HG03469 (cell line): ENCODE measurements around the gene CZIB.
"Not testable (repeated sequence)": the region's sequence is repeated elsewhere in the genome, so short reads cannot be mapped to it uniquely, and the experiment has no call there.

Experiments
- ATAC-seq: cut with Tn5 transposase; IDR thresholded peaks from one replicate; pipeline ENCODE4 v1.9.1; 2021; ENCODE audit warnings: mild to moderate bottlenecking, moderate library complexity, moderate number of reproducible peaks; ENCODE audit not compliant: unreplicated experiment

CZIB gene

DNA sequence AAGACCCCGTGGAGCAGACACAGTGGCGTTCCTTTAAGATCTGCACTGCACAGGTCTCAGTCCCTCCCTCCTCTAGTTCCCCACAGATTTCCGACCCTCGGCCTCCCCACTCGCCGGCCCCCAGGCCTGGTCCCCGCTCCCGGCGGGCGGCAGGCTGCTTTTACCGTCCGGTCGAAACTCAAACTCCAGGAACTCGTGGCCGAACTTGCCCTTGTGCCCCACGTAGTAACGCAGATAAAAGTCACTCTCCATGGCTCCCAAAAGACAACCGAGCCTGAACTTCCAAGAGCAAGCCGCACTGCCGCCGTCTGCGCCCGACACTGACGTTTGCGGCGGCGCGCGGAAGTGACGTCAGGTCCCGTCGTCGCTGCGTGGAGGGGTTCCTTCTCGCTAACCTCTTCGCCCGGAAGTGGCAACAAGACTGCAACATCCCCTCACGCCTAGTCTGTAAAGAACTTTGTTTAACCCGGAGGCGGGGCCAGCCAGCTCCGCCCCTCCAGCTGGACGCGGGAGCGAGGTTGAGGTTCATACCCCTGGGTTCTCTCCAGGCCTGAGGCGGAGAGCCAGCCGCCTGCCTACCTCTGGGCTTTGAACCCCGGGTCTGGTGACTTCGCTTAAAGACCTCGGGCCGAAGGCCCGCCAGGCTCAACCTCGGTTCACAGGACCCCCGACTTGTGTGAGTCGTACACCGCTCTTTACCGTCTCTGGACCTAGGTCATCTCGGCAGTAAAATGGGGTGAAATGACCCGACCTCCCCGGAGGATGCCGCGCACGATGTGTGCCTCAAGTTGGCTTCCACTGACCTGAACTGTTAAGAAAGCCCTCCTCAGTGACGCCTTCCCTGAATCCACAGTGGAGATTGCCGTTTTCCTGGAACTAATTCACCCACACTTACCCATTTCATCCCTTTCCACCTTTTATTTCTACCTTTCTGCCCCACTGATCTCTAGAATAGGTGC, 18.0 kb upstream of the CZIB start, which contains the start of gene MAGOH:
TSS of gene MAGOH (minus strand) at position 322 of the 959 bp plus-strand sequence. CDS start at position 252, 70 bp downstream.
- ATAC-seq, result peak; percentile 94

DNA sequence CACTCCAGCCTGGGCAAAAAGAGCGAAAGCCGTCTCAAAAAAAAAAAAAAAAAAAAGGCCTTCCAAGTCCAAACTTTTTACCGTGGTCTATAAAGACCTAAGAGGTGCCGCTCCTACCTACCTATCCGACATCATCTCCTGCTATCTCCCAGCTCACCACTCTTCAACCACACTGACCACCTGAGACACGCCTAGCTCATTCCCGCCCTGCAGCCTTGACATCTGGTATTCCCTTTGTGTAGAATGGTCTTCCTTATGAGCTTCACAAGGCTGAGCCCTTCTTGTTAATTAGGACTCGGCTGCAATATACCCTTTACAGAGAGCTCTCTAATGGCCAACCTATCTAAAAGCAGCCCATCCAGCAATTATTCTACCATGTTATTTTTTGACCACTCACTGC, 17.2 kb upstream of the CZIB start:
- ATAC-seq, result no peak

DNA sequence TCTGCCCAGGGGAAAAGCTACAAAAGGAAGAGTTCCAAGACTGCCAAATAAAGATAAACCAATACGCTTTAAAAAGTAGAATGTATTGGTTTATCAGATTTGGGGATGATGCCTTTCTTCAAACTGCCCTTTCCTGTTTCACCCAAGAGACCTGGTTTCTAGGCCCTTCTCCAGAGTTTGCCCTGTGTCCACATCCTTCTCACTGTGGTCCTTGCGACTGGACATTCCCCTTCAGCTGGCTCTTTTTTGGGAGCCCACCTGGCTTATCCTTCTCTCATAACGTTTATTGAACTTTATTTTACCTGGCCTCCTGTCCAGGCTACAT, 490 bp upstream of the CZIB start:
- no peak for ATAC-seq

DNA sequence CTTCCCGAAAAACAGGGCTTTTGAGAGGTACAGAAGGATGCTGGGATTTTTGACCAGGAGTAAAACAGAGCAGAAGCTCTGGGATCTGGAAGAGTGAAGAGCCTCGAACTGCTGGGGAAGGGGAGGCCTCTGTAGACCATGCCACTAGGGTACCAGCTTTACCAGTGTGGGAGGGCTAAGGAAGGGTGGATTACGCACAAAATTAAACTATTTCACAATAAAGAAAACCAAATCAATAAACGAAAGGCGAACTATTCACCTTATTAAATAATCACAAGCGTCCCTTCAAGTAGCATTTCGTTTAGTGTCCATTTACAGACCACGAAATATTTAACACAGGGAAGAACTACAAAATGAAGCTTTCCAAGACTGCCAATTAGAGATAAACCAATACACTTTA, 723 bp downstream of the CZIB start:
- ATAC-seq, result no peak

GRCh38 chr1:53218201-53218600, 2.2 kb downstream of the CZIB start:
- no peak for ATAC-seq

GRCh38 chr1:53214376-53214940, 6.0 kb downstream of the CZIB start:
- ATAC-seq, result no peak

GRCh38 chr1:53210954-53211353, 9.5 kb downstream of the CZIB start:
- ATAC-seq, result no peak

- ATAC-seq, result no peak
These were observed 10.1 kb downstream of the CZIB start for GRCh38 chr1:53210352-53210751.

GRCh38 chr1:53207726-53208125, 12.7 kb downstream of the CZIB start:
- ATAC-seq, result no peak

- no peak for ATAC-seq
These were observed 13.6 kb downstream of the CZIB start for GRCh38 chr1:53206735-53207379.

- ATAC-seq, result not testable (repeated sequence)
These were observed 14.2 kb downstream of the CZIB start for GRCh38 chr1:53206083-53206685.

DNA sequence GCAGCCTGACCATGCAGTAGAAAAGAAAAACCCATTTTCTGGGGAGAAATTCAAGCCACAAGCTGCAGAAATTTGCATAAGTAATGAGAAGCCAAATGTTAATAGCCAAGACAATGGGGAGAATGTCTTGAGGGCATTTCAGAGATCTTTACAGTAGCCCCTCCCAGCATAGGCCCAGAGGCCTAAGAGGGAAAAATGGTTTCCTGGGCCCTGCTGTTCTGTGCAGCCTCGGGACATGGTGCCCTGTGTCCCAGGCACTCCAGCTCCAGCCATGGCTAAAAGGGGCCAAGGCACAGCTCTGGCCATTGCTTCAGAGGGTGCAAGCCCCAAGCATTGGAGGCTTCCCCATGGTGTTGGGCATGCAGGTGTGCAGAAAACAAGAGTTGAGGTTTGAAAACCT, 14.9 kb downstream of the CZIB start:
- ATAC-seq, result not testable (repeated sequence)

- ATAC-seq, result no peak
These were observed 17.0 kb downstream of the CZIB start for GRCh38 chr1:53203466-53203865.

- ATAC-seq, result no peak
These were observed 22.2 kb downstream of the CZIB start for GRCh38 chr1:53198241-53198651.

DNA sequence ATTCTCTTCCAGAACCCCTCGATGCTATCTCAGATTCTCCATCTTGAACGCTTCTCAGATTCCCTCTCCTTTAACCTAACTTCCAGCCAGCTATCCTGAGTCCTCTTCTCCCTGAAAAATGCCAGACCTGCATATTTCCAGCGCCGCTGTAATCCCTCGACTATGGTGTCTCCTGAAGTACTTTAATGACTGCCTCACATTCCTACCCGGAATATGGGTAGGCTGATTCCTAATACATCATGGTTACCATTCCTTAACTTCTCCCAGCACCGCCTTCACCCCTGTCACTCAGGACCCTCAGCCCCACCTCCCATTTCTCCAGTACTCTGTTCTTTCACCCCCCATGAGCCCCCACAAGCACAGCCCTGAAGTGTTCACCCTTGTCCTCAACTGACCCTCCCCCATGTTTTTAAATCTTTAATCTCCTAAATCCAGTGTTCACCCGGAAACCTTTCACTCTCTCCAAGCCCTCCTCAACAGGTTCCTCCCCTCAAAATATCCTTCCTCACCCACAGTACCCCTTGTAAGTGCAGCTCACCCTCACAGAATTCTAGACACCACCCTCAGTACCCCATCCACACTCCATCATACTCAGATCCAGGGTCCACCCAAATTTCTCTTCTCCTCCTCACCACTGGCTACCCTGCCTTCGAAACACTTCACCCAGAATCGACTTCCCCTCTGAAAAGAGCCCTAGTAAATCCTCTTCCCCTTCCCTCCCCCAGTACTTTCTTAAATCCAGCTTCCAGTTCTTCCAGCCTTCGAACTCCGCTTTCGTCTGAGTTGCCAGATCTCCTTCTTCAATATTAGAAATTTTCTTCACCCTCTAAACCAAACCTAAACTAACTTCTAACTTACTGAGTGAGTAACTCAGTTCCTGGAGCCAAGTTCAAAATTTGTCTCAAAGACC, 22.9 kb downstream of the CZIB start:
- ATAC-seq, result no peak

GRCh38 chr1:53196485-53197290, 23.7 kb downstream of the CZIB start, which contains the start of gene CPT2:
Gene CPT2, plus strand, starts transcription at chr1:53196824. Its CDS starts 120 bp downstream, at chr1:53196944.
- peak; percentile 94 for ATAC-seq

- no peak for ATAC-seq
These were observed 24.4 kb downstream of the CZIB start for GRCh38 chr1:53196017-53196484.

- ATAC-seq, result no peak
These were observed 25.0 kb downstream of the CZIB start for GRCh38 chr1:53195246-53196016.
